ENCODE measurements around the gene GPN3. TPM values are rescaled to one million over a fixed set of nuclear protein-coding genes. Genes with fewer than 3 reads are reported as not detected.

GPN3 gene
- 16.0 and 19.5 TPM in 2 replicates for total RNA-seq

DNA sequence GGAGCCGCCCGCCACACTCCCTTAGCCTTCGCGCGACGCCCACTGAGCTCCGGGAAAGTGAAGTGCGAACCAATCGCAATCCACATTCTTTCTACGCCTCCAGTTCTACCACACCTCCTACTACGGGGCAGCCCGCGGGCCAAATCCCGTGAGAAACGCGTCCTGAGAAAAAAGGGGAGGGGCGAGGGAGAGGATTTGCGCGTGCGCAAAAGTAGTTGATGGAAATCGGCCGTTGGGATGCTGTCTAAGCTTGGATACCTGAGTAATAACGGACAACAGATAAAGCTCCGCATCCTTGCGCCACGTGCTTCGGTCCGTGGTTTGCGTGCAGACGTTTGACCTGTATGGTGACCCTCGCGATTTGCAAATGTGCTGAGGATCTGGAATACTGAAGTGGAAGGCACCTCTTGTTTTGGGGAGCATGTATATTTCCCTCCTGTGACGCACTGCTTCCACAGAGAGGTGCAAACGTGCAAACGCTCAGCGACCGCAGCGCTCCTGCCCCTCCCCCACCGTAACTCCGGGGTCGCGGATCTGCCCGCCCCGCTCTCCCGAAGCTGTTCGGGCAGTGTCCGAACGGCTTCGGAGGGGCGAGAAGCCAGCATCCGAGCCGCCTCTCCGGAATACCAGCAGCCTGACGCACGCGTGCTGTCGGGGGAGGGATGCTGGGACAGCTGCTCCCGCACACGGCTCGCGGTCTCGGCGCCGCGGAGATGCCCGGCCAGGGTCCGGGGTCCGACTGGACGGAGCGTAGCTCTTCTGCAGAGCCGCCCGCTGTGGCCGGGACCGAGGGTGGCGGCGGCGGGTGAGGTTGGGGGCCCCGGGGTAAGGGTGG, at the start of gene GPN3, which contains the start of gene FAM216A:
TSS of gene GPN3 (minus strand) at position 44 of the 835 bp plus-strand sequence. CDS start 54 bp downstream, outside the sequence.
TSS of gene FAM216A (plus strand) at position 632 of the 835 bp plus-strand sequence. CDS start at position 663, 31 bp downstream.

DNA sequence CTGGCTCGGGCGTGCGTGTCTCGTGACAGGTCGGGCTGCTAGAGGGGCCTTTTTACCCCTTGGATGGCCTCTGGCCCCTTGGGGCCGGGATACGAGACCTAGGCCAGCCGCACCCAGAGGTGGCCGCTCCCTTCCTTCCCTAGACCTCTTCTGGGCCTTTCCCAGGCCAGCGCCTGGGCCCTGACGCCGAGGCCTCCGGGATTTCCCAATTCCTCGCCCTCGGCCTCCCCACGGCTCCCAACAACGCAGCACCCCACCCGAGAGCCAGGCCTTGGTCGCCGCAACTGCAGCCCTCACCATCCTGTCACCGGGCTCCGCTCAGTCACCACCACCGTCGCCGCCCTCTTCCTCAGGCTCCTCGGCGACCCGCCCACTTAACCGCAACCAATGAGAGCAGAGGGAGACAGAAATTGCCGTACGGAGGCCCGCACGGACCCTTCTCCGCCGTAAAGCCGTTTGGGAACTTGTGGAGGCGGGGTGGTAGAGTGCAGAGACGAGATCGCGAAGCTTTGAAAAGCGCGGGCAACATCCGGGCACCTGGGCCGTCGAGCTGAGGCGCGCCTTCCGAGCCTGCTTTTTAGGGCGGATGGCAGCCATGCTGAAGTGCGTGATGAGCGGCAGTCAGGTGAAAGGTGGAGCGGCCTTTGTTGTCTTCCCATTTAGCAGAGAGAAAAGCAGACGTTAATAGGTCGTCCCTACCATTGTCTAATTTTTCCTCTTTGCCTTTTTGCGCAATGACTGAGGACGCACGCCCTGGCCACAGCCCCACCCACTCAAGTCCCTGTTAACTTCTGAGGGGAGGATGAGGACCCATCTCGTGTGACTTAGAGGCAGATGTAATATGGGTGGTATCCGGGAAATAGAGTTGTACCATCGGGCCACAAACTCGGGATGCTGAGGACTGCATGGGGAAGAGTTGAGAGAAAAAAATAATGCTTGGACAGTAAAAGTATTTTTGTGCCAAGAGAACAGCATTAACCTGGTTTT, 34.0 kb upstream of the GPN3 start, which contains the start of the genes RAD9B and VPS29:
TSS of gene RAD9B (plus strand) at position 580 of the 987 bp plus-strand sequence. CDS start at position 587, 7 bp downstream.
TSS of gene VPS29 (minus strand) at position 360 of the 987 bp plus-strand sequence. CDS start at position 300, 60 bp downstream.

DNA sequence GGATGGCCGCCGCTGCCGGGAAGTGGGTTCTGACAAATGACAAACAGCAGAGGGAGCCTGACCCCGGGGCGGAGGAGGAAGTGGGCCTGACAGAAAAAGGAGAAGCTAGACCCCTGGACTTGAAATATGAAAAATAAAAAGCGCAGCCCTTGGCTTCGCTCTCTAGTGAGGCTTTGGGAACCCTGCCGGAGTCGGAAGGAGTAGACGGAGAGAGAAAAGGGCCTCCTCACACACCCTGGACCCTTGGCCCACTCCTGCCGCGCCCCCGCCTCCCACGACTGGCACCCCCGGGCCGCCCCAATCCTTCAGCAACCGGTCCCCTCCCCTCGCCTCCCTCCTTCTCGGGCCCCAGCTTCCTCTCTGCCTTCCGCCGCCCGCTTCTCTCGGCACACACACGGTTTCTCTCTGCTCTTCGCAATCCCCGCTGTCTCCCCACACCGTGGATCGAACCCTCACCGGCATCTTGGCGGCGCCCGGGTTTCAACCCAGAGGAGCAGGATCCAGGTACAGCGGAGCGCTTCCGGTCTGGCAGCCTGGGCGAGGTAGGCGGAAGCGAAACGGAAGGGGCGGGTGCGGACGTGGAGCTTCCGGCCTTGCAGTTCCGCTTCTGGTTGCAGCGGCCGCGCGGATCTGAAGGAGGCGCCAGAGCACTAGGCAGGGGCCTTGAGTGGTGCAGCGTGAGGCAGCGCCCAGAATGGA, 18.1 kb downstream of the GPN3 start, which contains the start of gene ARPC3:
TSS of gene ARPC3 (minus strand) at position 539 of the 699 bp plus-strand sequence. CDS start at position 462, 77 bp downstream.

GRCh38 chr12:110403146-110403975, 64.7 kb downstream of the GPN3 start, which contains the start of gene ANAPC7:
TSS of gene ANAPC7 (minus strand) at chr12:110403708. CDS start at chr12:110403627, 81 bp downstream.

Other genes starting within 250 kb of the GPN3 start
- 127 and 141 TPM in 2 replicates for gene ATP2A2, start 187.0 kb downstream of the GPN3 start, total RNA-seq
- gene ANAPC7, start 64.5 kb downstream of the GPN3 start, total RNA-seq, result 36.0 and 41.0 TPM in 2 replicates
- gene ARPC3, start 17.9 kb downstream of the GPN3 start, total RNA-seq, result 286 and 325 TPM in 2 replicates
- 8.3 and 8.9 TPM in 2 replicates for gene FAM216A, start 588 bp upstream of the GPN3 start, total RNA-seq
- gene VPS29, start 33.9 kb upstream of the GPN3 start, total RNA-seq, result 49.7 and 71.1 TPM in 2 replicates
- 0.21 and 0.24 TPM in 2 replicates for gene RAD9B, start 34.1 kb upstream of the GPN3 start, total RNA-seq
- 10.1 and 16.0 TPM in 2 replicates for gene PPTC7, start 115.1 kb upstream of the GPN3 start, total RNA-seq
- gene TCTN1, start 145.9 kb upstream of the GPN3 start, total RNA-seq, result 9.6 and 11.6 TPM in 2 replicates
- gene HVCN1, start 220.9 kb upstream of the GPN3 start, total RNA-seq, result 0.48 and 0.85 TPM in 2 replicates

All from tracheal epithelial cell (primary cell).